ENCODE measurements around the gene CBLB.

The CBLB gene

DNA sequence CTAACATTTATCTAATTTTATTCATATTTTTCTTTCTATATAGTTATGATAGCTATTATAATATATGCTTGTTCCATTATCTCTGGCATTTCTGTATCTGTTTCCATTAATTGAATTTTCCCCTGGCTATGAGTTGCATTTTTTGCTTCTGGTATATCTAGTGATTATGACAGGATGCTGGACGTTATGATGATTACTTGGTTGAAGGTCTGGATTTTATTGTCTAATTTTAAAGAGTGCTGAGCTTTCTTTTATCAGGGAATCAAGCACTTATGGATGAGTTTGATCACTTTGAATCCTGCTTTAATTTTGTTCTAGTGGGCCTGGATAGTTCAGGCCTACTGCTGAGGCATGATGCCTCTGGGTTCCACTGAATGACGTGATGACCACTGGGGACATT is 229.7 kb downstream of the CBLB start:
- no peak overlapping the region for H3K4me3 ChIP-seq (ENCODE audit: low read length)
- no peak for TF ChIP-seq ZNF274 (IDR thresholded peaks at IDR 0.05; ENCODE audit: low read depth, low read length)

DNA sequence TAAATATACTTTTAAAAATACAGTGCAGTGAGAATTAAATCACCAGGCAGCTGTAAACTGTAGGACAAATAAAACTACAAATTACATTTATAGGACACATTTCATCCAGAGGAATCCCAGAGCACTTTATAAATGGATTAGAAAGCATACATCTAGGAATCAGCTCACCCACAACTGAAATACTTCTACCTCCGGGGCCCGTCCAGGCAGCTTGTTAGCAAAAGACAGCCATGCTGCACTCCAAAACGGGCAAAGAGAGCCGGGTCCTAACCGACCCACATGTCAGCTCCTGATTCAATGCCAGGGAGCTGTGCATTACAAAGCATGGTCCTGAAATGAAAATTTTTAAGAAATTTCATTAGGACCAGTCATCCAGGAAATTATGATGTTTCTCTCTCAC is 234.1 kb downstream of the CBLB start:
- TF ChIP-seq ZNF274 (IDR thresholded peaks at IDR 0.05; ENCODE audit: low read depth, low read length): no peak

DNA sequence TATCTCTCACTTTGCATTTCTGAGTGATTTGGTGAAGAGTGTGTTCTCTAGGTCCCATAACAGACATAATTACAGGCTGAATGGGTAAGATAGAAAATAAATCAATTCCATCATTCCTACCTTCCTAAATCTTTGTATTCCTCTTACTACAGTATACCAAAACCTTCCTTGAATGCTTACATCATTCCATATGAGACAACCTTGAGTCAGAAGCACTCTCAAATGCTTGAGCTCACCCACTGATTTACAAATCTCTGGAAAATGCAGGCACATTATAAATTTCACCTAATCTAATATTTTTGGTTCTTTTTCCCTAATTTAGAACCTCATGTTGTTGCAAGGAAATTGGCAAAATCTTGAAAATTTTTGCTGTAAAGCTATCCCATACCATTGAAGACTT is 239.1 kb downstream of the CBLB start:
- no peak for TF ChIP-seq ZNF274 (IDR thresholded peaks at IDR 0.05; ENCODE audit: low read depth, low read length)
- no peak overlapping the region for H3K4me3 ChIP-seq (ENCODE audit: low read length)

More for the DNA sequence above, 234.1 kb downstream of the CBLB start:
- no peak overlapping the region for H3K4me3 ChIP-seq (ENCODE audit: low read length)

DNA sequence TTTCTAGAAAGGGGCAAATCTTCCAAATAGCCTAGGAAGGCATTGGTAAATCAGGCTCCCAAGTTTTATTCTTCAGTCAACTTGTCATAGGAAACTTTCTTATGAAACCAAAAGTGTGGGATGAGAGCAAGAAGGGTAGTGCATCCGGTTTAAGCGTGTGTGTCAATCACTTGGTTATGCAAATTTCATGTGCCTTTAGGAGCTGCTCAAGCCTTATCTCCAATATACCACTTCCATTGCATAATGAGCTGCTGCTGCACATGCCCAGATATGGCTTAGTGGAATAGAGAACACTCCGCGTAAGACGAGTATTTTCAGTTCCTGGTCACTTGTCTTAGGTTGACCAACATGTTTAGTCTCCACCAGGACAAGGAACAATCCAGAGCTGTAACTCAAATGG is 242.1 kb downstream of the CBLB start:
- H3K4me3 ChIP-seq (ENCODE audit: low read length): no peak overlapping the region
- no peak for TF ChIP-seq ZNF274 (IDR thresholded peaks at IDR 0.05; ENCODE audit: low read depth, low read length)

DNA sequence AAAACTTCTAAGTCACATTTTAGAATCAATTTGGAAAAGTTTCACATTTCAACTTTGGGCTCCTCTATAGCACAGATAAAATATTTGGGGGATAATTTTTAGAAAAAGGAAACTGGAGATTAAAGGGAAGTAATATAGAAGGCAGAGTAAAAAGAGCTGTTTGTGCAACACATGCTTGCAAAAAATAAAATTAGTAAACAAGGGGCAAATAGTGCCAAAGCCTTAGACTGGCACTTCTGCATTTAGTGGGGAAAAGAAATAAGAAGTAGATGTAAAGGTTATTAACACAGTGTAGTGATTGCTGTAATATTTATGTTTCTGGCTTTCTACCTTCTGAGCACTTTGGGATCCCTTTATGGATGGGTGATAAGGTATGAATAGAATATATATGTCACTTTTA is 246.6 kb downstream of the CBLB start:
- no peak for TF ChIP-seq ZNF274 (IDR thresholded peaks at IDR 0.05; ENCODE audit: low read depth, low read length)
- H3K4me3 ChIP-seq (ENCODE audit: low read length): no peak overlapping the region

DNA sequence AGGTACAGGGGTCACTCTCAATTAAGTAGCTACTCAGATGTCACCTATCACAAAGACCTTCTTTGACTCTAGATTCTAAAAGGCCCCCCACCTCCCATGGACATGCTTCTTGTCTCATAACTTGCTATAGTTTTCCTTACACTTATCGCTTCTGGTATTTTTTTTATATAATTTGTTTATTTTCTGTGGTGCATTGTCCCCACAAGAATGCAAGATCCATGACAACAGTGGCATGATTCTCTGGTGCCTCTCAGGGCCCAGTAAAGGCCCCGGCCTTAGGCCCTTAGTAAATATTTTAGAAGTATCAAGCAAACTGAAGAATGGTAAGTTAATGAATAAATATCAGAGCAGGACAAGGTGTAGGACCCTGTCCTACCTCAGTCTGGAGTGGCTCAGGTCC is 248.6 kb downstream of the CBLB start:
- TF ChIP-seq ZNF274 (IDR thresholded peaks at IDR 0.05; ENCODE audit: low read depth, low read length): no peak
- H3K4me3 ChIP-seq (ENCODE audit: low read length): no peak overlapping the region

DNA sequence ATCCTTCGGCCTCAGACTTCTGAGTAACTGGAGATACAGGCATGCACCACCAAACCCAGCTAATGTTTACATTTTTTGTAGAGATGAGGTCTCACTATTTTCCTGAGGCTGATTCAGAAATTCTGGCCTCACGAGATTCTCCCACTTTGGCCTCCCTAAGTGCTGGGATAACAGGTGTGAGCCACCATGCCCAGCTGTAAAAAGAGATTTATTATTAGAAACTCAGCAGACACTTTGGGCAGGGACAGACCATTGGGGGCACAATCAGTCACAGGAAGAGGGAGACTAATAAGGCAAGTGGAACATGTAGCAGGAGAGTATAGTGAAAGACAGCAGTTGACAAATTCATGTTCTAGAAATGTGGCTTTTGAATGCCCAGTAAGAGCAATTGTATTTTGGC is 249.2 kb downstream of the CBLB start:
- TF ChIP-seq ZNF274 (IDR thresholded peaks at IDR 0.05; ENCODE audit: low read depth, low read length): no peak
- no peak overlapping the region for H3K4me3 ChIP-seq (ENCODE audit: low read length)

DNA sequence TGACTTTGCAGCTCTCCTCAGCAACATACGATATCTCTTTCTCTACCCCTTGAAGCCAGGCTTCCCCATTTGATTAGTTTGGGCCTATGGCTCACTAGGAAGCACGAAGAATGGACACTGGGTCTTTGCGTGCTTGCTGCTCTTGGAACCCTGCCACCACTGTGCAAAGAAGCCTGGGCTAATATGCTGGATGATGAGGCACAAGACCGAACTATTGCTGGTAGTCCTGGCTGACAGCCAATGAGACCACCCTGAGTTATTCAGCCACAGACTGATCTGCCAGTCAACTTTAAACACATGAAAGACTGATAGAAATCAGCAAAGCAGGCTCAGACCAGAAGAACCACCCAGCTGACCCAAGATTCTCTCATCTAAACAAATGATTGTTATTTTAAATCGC is 250.3 kb downstream of the CBLB start:
- TF ChIP-seq ZNF274 (IDR thresholded peaks at IDR 0.05; ENCODE audit: low read depth, low read length): no peak
- H3K4me3 ChIP-seq (ENCODE audit: low read length): no peak overlapping the region

DNA sequence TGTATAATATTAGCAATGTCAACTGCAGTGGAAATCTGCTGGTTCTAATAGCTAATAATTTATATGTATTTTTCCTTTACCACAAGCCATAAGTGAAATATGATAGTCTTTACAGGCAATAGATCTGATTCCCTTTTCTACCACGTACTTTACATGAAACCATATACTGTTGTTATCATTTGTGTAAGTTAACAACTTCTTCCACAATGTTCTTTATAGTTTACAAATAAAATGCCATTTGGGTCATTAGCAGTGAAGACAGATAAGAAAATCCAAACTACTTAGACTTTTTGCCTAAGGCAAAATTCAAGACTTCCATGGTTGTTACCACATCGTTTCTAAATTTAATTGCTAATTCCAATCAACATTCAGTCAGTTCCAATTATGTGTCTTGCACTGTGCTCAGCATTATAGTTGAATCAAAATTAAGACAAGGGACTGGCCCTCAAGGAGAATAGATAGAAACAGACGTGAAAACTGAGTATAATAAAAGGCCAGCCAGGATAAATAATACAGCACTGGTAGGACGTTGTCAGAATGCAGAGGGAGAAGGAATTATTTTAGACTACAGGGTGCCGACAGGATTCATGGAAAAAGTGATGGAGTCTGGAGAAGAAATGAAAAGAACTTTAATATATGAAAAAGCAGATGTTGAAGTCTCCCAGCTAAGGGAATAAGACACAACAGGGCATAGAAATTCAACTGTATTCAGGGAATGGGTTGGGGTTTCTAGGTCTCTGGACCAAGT is 252.3 kb downstream of the CBLB start:
- no peak overlapping the region for H3K4me3 ChIP-seq (ENCODE audit: low read length)
- TF ChIP-seq ZNF274 (IDR thresholded peaks at IDR 0.05; ENCODE audit: low read depth, low read length): no peak

DNA sequence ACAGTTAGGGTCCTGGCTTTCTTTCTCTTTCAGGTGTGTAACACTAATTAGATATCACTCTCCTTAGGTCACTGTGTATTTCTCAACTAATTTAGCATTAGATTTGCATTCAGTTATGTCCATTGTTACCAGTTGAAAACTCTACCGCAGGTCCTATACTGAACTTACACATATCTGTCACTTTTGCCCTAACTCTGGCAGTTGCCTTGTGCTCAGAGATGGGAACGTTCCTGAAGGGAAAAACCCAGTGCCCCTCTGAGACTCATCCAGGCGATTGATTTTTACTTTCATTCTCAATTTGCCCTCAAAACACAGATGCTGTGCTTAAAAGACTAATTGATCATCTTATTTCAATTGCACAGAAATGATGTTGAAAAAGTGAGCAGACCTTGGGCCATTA is 253.0 kb downstream of the CBLB start:
- H3K4me3 ChIP-seq (ENCODE audit: low read length): no peak overlapping the region
- no peak for TF ChIP-seq ZNF274 (IDR thresholded peaks at IDR 0.05; ENCODE audit: low read depth, low read length)

DNA sequence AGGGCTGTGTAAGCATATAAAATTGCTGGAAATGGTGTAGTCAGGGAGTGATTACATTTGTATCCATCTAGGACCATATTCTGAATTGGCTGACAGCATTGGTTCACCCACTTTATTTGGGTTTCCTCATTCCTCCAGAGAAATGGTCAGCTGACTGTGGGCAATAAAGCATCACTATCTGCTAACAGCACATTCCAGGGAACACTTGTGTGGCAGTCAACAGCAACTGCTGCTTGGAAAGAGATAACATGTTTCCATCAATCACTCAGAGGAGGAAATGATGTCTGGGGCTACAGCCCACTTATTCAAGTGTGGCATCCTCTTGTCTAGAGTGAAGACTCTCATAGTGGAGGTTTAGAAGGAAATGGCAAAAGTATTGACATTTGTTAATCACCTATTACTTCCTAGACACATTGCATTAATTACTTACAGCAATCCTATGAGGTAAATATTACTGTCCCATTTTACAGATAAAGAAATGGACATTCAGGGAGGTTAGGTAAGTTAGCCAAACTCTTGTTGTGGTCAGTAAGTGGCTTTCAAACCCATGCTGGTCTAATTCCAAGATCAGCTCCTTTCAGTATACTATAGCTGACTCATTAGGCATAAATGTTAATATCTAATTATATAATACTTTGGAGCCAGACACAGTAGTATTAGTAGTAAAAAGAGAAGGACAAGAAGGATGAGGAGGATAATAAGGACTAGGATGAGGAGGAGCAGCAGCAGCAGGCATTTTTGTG is 254.4 kb downstream of the CBLB start:
- no peak overlapping the region for H3K4me3 ChIP-seq (ENCODE audit: low read length)
- TF ChIP-seq ZNF274 (IDR thresholded peaks at IDR 0.05; ENCODE audit: low read depth, low read length): no peak

DNA sequence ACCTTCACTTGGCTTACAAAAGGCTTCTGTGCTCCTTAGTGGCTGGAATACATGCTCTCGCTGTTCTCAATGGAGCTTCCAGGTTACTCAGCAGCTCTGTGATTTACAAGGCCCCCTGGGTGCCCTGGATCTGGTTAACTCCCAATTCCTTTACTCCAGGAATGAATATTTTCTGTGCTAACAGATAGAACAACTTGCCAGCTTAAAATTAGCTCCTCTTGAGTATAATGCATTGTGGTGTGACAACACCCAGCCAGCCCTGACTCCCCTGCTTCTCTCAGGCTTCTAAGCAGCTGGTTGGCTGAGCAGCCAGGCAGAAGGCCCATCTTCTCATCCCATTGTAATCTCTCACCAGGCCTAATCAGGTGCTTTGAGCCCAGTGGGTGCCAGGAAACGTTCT is 255.7 kb downstream of the CBLB start:
- no peak for TF ChIP-seq ZNF274 (IDR thresholded peaks at IDR 0.05; ENCODE audit: low read depth, low read length)
- no peak overlapping the region for H3K4me3 ChIP-seq (ENCODE audit: low read length)

DNA sequence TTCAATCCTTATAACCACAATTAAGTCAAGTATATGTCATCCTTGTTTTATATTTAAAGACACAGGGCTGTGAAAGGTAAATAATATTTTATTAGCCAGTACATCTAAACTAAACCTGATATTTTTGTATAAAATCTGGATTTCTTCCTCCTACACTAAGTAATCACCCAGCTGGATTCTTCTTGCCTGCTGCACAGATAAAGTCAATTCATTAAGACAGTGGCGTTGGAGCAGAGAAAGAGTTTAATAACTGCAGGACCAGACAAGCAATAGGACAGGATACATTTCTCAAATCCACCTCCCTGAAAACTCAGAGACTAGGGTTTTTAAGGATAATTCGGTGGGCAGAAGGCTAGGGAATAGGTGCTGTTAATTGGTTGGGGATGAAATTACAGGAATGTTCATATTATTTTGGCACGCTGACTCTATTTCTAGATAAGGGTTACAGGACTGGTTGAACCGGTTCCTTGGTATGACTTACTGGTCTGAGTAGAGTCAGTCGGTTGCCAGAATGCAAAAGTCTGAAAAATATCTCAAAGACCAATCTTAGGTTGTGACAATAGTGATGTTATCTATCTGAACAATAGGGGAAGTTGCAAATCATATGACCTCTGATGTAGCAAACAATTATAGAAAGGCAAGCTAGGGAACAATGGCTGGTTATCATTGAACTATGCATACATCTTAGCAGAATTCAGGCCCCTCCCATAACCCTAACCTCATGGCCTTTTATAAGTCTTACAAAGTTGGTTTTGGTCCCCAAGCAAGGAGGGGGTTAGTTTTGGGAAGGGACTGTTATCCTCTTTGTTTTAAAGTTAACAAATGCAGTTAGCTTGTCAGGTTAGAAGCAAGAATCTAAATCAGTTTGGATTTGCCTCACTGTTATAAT is 257.3 kb downstream of the CBLB start:
- no peak overlapping the region for H3K4me3 ChIP-seq (ENCODE audit: low read length)
- no peak for TF ChIP-seq ZNF274 (IDR thresholded peaks at IDR 0.05; ENCODE audit: low read depth, low read length)

DNA sequence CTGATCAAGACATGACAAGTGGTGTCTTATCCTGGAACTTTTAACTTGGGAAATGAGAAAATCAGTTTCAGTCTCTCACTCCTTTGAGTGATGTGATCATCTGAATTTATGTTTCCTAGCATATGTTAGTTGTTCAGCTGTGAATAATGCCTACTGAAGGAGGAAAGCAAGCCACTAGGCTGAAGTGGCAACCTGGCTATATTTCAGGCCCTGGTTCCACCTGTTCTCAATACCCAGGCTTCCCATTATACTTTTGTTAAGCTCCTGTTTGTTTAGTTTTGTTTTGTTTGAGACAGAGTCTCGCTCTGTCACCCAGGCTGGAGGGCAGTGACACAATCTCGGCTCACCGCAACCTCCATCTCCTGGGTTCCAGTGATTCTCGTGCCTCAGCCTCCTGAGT is 258.3 kb downstream of the CBLB start:
- H3K4me3 ChIP-seq (ENCODE audit: low read length): no peak overlapping the region
- no peak for TF ChIP-seq ZNF274 (IDR thresholded peaks at IDR 0.05; ENCODE audit: low read depth, low read length)
